Glutamatergic neuron (in vitro differentiated cells): ENCODE results near the gene CASP3. TPM values are rescaled to one million over a fixed set of nuclear protein-coding genes. Genes with fewer than 3 reads are reported as not detected.
"Not testable (repeated sequence)": the region's sequence is repeated elsewhere in the genome, so short reads cannot be mapped to it uniquely, and the experiment has no call there.

Source experiments
- DNase-seq: peaks from one replicate; pipeline ENCODE4 v3.0.0; 2022
- H3K27ac Mint-ChIP-seq: one replicate; pipeline ENCODE4 v1.8.0; 2020; ENCODE audit warnings: mild to moderate bottlenecking, mixed read lengths, inconsistent platforms; ENCODE audit not compliant: unreplicated experiment
- H3K27me3 Mint-ChIP-seq: one replicate; pipeline ENCODE4 v1.8.0; 2020; ENCODE audit warnings: mild to moderate bottlenecking, moderate library complexity, mixed read lengths, inconsistent platforms; ENCODE audit not compliant: unreplicated experiment
- H3K36me3 Mint-ChIP-seq: one replicate; pipeline ENCODE4 v1.8.0; 2020; ENCODE audit warnings: mild to moderate bottlenecking, mixed read lengths, inconsistent platforms; ENCODE audit not compliant: unreplicated experiment
- H3K4me1 Mint-ChIP-seq: one replicate; pipeline ENCODE4 v1.8.0; 2020; ENCODE audit warnings: mild to moderate bottlenecking, low read depth, mixed read lengths, inconsistent platforms; ENCODE audit not compliant: unreplicated experiment
- H3K4me3 Mint-ChIP-seq: one replicate; pipeline ENCODE4 v1.8.0; 2020; ENCODE audit warnings: mild to moderate bottlenecking, mixed read lengths, inconsistent platforms; ENCODE audit not compliant: unreplicated experiment
- H3K9me3 Mint-ChIP-seq: one replicate; pipeline ENCODE4 v1.8.0; 2020; ENCODE audit warnings: mild to moderate bottlenecking, moderate library complexity, mixed read lengths, inconsistent platforms; ENCODE audit not compliant: unreplicated experiment
- CTCF ChIP-seq: fragments of 200-600 bp; sonication (generic); IDR thresholded peaks from one replicate; pipeline ENCODE4 v1.5.0; 2021; ENCODE audit not compliant: partially characterized antibody, unreplicated experiment
- total RNA-seq: library from RNA; stranded (reverse); fragmentation: NEBNext Ultra II Directional; extraction: Animal tissue kit (Norgen Biotek cat#: 25700); gene quantifications from one replicate; pipeline ENCODE4 v1.2.1, GENCODE V29; 2021; ENCODE audit not compliant: unreplicated experiment

Gene CASP3
- total RNA-seq, 1 donor from 2014 or later: 311 TPM

GRCh38 chr4:184595430-184595829, 53.8 kb downstream of the CASP3 start:
- no peaks in the 10 kb centered on the region for H3K4me1 Mint-ChIP-seq
- no peak for DNase-seq
- H3K36me3 Mint-ChIP-seq: no peaks in the 10 kb centered on the region
- no peak for TF ChIP-seq CTCF
- no peak overlapping the region for H3K4me3 Mint-ChIP-seq
- H3K27ac Mint-ChIP-seq: no peak overlapping the region
- no peaks in the 10 kb centered on the region for H3K27me3 Mint-ChIP-seq
- H3K9me3 Mint-ChIP-seq: no peaks in the 10 kb centered on the region

GRCh38 chr4:184593461-184593860, 55.8 kb downstream of the CASP3 start:
- Mint-ChIP-seq H3K4me3 (no peak overlapping the region), H3K27ac (no peak overlapping the region), H3K36me3 (no peaks in the 10 kb centered on the region), H3K4me1 (no peaks in the 10 kb centered on the region), H3K27me3 (no peaks in the 10 kb centered on the region), H3K9me3 (no peaks in the 10 kb centered on the region)
- TF ChIP-seq CTCF: no peak
- no peak for DNase-seq

GRCh38 chr4:184591747-184592270, 57.4 kb downstream of the CASP3 start:
- not testable (repeated sequence) for H3K9me3 Mint-ChIP-seq, H3K27me3 Mint-ChIP-seq, H3K36me3 Mint-ChIP-seq, H3K4me3 Mint-ChIP-seq, H3K4me1 Mint-ChIP-seq, DNase-seq, H3K27ac Mint-ChIP-seq

- no peaks in the 10 kb centered on the region for H3K9me3 Mint-ChIP-seq
- TF ChIP-seq CTCF: no peak
- H3K27me3 Mint-ChIP-seq: no peaks in the 10 kb centered on the region
- H3K4me1 Mint-ChIP-seq: no peaks in the 10 kb centered on the region
- no peaks in the 10 kb centered on the region for H3K36me3 Mint-ChIP-seq
- no peak overlapping the region for H3K27ac Mint-ChIP-seq
- H3K4me3 Mint-ChIP-seq: no peak overlapping the region
- DNase-seq: no peak
These were observed 58.1 kb downstream of the CASP3 start for GRCh38 chr4:184591070-184591677.

GRCh38 chr4:184590196-184590595, 59.1 kb downstream of the CASP3 start:
- no peaks in the 10 kb centered on the region for H3K36me3 Mint-ChIP-seq
- DNase-seq: no peak
- no peak for TF ChIP-seq CTCF
- no peak overlapping the region for H3K27ac Mint-ChIP-seq
- H3K4me1 Mint-ChIP-seq: no peaks in the 10 kb centered on the region
- H3K27me3 Mint-ChIP-seq: no peaks in the 10 kb centered on the region
- no peaks in the 10 kb centered on the region for H3K9me3 Mint-ChIP-seq
- H3K4me3 Mint-ChIP-seq: no peak overlapping the region
